Activated naive CD8-positive, alpha-beta T cell treated with anti-CD3 and anti-CD28 coated beads, Interleukin-2, amount 10 ng/mL, durations not matched to agents 7 days and 5 days (primary cell): ENCODE data around the gene PHPT1. TPM values are rescaled to one million over a fixed set of nuclear protein-coding genes. Genes with fewer than 3 reads are reported as not detected.

Experiments
- ATAC-seq: fragments of 150-1000 bp; cut with Tn5 transposase; one replicate; pipeline ENCODE4 v1.10.0; 2021; ENCODE audit warnings: low read depth, moderate library complexity
- POLR2A ChIA-PET: fragments of 350-600 bp; sonication (Branson Sonifier 250); formaldehyde crosslinking; loops from one replicate; lab custom pipeline; 2021; ENCODE audit warnings: antibody characterized with exemption; lab: Charles Lee
- DNase-seq: peaks from one replicate; pipeline ENCODE4 v3.0.0; 2021
- H3K27ac Mint-ChIP-seq: one replicate; pipeline ENCODE4 v1.8.0; 2022; ENCODE audit warnings: mild to moderate bottlenecking, mixed read lengths
- H3K27me3 Mint-ChIP-seq: one replicate; pipeline ENCODE4 v1.8.0; 2022; ENCODE audit warnings: mild to moderate bottlenecking, moderate library complexity, mixed read lengths
- H3K36me3 Mint-ChIP-seq: one replicate; pipeline ENCODE4 v1.8.0; 2021; ENCODE audit warnings: mild to moderate bottlenecking, mixed read lengths
- H3K4me1 Mint-ChIP-seq: one replicate; pipeline ENCODE4 v1.8.0; 2021; ENCODE audit warnings: mixed read lengths
- H3K4me3 Mint-ChIP-seq: one replicate; pipeline ENCODE4 v1.8.0; 2022; ENCODE audit warnings: mild to moderate bottlenecking, moderate library complexity, mixed read lengths
- H3K9me3 Mint-ChIP-seq: one replicate; pipeline ENCODE4 v1.8.0; 2021; ENCODE audit warnings: mixed read lengths
- total RNA-seq, 2 experiments: library from RNA; stranded (reverse); gene quantifications; one replicate each; pipeline ENCODE4 v1.2.3, GENCODE V29; 2021

The PHPT1 gene
- total RNA-seq, 2 experiments from 2014 or later = 80.5 to 89.0 TPM

GRCh38 chr9:136857581-136858412 lies 8.6 kb downstream of the PHPT1 start:
- no peaks in the 10 kb centered on the region for H3K27me3 Mint-ChIP-seq
- no peaks in the 10 kb centered on the region for H3K4me1 Mint-ChIP-seq
- no peak for ATAC-seq
- no peak overlapping the region for H3K27ac Mint-ChIP-seq
- H3K36me3 Mint-ChIP-seq = peaks cover 1% of the 10 kb centered on the region
- POLR2A ChIA-PET = no interaction called here
- no peaks in the 10 kb centered on the region for H3K9me3 Mint-ChIP-seq
- H3K4me3 Mint-ChIP-seq = no peak overlapping the region
- no peak for DNase-seq

GRCh38 chr9:136858452-136858843 lies 9.2 kb downstream of the PHPT1 start:
- H3K9me3 Mint-ChIP-seq = no peaks in the 10 kb centered on the region
- no peak for DNase-seq
- POLR2A ChIA-PET = no interaction called here
- no peaks in the 10 kb centered on the region for H3K4me1 Mint-ChIP-seq
- H3K27ac Mint-ChIP-seq = no peak overlapping the region
- no peaks in the 10 kb centered on the region for H3K27me3 Mint-ChIP-seq
- ATAC-seq = no peak
- H3K4me3 Mint-ChIP-seq = no peak overlapping the region
- peaks cover 3% of the 10 kb centered on the region for H3K36me3 Mint-ChIP-seq

GRCh38 chr9:136858844-136859757 lies 9.9 kb downstream of the PHPT1 start:
- Mint-ChIP-seq H3K4me1 (peaks cover 4% of the 10 kb centered on the region), H3K27me3 (no peaks in the 10 kb centered on the region), H3K27ac (no peak overlapping the region), H3K9me3 (no peaks in the 10 kb centered on the region), H3K36me3 (peaks cover 3% of the 10 kb centered on the region), H3K4me3 (no peak overlapping the region)
- POLR2A ChIA-PET = no interaction called here
- no peak for DNase-seq
- no peak for ATAC-seq

GRCh38 chr9:136860529-136860928 lies 11.3 kb downstream of the PHPT1 start:
- POLR2A ChIA-PET = interaction anchor here (1.0 to 1.4 kb wide), 4 partner anchors 18 to 22 kb away, joined by 3 to 5 read pairs (median 3); partner anchors contain the start of gene AJM1
- Mint-ChIP-seq H3K36me3 (peaks cover 3% of the 10 kb centered on the region), H3K4me3 (no peak overlapping the region), H3K27me3 (no peaks in the 10 kb centered on the region), H3K9me3 (no peaks in the 10 kb centered on the region), H3K4me1 (peaks cover 12% of the 10 kb centered on the region), H3K27ac (no peak overlapping the region)
- DNase-seq = no peak
- ATAC-seq = no peak

DNA sequence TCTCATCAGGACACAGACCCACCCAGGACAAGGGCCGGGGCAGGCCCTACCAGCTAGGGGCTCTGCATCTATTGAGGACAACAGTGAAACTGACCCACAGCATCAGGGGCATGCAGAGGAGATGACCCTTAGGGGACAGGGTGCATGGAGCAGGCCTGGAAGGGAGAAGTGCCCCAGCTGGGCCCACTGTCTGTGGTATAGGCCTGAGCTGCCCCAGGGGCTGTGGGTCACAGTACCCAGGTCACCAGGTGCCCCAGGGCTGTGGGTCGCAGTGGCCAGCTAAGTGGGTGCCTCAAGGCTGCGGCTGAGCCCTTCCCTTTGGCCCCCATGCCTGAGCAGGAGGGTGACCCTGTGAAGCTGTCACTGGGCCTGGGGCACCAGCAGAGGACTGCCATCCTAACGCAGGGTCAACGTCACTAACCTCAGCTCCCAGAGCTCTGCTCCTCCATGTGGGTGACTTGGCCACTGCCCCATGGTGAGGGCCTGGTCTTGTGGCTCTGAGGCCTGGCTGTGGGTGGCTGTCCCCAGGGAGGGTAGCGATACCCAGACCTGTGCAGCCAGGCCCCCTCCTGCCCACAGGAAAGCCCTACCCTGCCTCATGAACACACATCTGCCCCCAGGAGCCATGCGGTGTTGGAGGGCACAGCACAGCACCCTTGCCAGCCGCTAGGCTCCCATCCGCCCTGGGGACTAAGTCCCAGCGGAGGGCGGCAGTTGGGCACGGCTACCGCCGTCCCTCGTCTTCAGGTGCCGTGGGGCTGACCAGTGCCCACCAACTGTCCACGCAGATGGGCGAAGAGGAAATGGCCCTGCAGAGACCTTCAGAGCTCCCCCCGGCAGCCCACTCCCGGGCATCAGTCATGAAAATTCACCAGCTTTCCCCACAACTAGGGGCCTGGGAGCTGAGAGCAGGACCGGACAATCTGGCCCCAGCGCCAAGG lies 12.0 kb downstream of the PHPT1 start:
- no peak for DNase-seq
- no peak overlapping the region for H3K27ac Mint-ChIP-seq

DNA sequence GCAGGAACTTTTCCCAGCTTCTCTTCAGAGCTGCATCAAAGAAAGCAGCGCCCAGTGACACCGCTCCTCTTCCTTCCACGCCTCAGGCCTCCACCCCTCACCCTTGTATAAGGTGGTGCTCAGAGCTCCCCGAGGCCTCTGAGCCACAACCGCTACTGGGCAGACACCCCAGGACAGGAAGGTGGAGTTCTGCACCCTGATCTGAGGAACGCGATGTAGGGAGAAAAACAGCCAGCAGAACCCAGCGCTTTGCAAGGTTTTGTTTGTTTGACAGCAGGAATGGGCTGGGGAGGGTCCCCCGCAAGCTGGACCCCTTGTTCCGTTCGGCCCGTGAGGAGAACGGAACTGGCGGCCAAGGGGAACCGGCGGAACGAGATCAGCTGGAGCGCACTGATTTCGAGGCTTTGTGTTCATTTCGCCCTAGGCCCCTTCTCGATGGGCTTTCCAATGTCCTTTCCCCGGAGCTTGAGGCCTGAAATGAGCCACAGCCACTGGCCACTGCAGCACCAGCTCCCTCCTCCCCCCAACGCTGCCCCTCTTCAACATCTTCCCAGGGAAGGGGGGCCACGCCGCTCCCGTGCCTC lies 12.8 kb downstream of the PHPT1 start:
- Mint-ChIP-seq H3K27me3 (no peaks in the 10 kb centered on the region), H3K36me3 (peaks cover 3% of the 10 kb centered on the region), H3K4me1 (peaks cover 12% of the 10 kb centered on the region), H3K9me3 (no peaks in the 10 kb centered on the region), H3K27ac (no peak overlapping the region), H3K4me3 (no peak overlapping the region)
- no peak for DNase-seq
- no peak for ATAC-seq
- POLR2A ChIA-PET = interaction anchor here (1.0 to 1.4 kb wide), 2 partner anchors 10 to 21 kb away, joined by 3 to 5 read pairs; partner anchors contain the start of gene MAMDC4

More for the DNA sequence above, 12.0 kb downstream of the PHPT1 start:
- H3K36me3 Mint-ChIP-seq = peaks cover 3% of the 10 kb centered on the region
- no peaks in the 10 kb centered on the region for H3K9me3 Mint-ChIP-seq
- H3K4me1 Mint-ChIP-seq = peaks cover 12% of the 10 kb centered on the region
- ATAC-seq = no peak
- no peaks in the 10 kb centered on the region for H3K27me3 Mint-ChIP-seq
- POLR2A ChIA-PET = interaction anchor here (1.0 to 1.4 kb wide), 5 partner anchors 9 to 21 kb away, joined by 3 to 5 read pairs (median 3); partner anchors contain the start of genes AJM1 and MAMDC4
- H3K4me3 Mint-ChIP-seq = no peak overlapping the region

GRCh38 chr9:136862849-136863622 lies 13.8 kb downstream of the PHPT1 start:
- peaks cover 3% of the 10 kb centered on the region for H3K36me3 Mint-ChIP-seq
- POLR2A ChIA-PET = interaction anchor here (0.6 to 0.7 kb wide), 2 partner anchors 23 to 55 kb away, joined by 3 to 4 read pairs; partner anchors contain the start of genes RABL6 and TRAF2
- no peak for DNase-seq
- no peaks in the 10 kb centered on the region for H3K27me3 Mint-ChIP-seq
- no peak overlapping the region for H3K4me3 Mint-ChIP-seq
- H3K4me1 Mint-ChIP-seq = peaks cover 14% of the 10 kb centered on the region
- no peak for ATAC-seq
- no peak overlapping the region for H3K27ac Mint-ChIP-seq
- H3K9me3 Mint-ChIP-seq = no peaks in the 10 kb centered on the region

- ATAC-seq = no peak
- no peaks in the 10 kb centered on the region for H3K9me3 Mint-ChIP-seq
- no peak for DNase-seq
- H3K4me3 Mint-ChIP-seq = no peak overlapping the region
- H3K4me1 Mint-ChIP-seq = peaks cover 14% of the 10 kb centered on the region
- H3K36me3 Mint-ChIP-seq = peaks cover 7% of the 10 kb centered on the region
- peak overlapping the region; percentile 49 for H3K27ac Mint-ChIP-seq
- H3K27me3 Mint-ChIP-seq = no peaks in the 10 kb centered on the region
- POLR2A ChIA-PET = interaction anchor here (0.6 to 1.3 kb wide), 5 partner anchors 9 to 377 kb away, joined by 3 to 5 read pairs (median 4); partner anchors contain the start of genes RABL6, TRAF2 and TUBB4B
Measured at GRCh38 chr9:136863623-136864273, 14.5 kb downstream of the PHPT1 start.

- H3K4me3 Mint-ChIP-seq = peak overlapping the region; percentile 90
- no peak for ATAC-seq
- POLR2A ChIA-PET = interaction anchor here (0.6 to 1.2 kb wide), 3 partner anchors 14 to 22 kb away, joined by 3 to 4 read pairs (median 4); partner anchors contain the start of gene TRAF2
- no peak for DNase-seq
- peaks cover 7% of the 10 kb centered on the region for H3K36me3 Mint-ChIP-seq
- H3K9me3 Mint-ChIP-seq = no peaks in the 10 kb centered on the region
- peaks cover 14% of the 10 kb centered on the region for H3K4me1 Mint-ChIP-seq
- peak overlapping the region; percentile 85 for H3K27ac Mint-ChIP-seq
- H3K27me3 Mint-ChIP-seq = no peaks in the 10 kb centered on the region
Measured at GRCh38 chr9:136865041-136865767, 16.0 kb downstream of the PHPT1 start.

DNA sequence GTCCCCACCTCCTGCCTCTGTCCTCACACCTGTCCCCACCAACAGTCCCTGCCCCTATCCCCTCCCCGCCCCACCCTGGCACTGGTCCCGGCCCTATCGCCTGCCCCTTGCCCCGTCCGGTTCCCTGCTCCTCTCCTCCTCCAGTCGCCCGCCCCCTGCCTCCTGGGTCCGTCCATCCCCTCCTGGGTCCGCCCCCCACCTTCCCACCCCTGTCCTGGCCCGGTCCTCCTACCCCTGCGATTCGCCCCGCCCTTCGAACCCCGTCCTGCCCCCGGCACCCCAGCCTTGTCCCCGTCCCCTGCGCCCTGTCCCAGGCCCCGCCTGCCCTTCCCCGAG lies 16.5 kb downstream of the PHPT1 start:
- POLR2A ChIA-PET = interaction anchor here (0.7 to 1.5 kb wide), 6 partner anchors 13 to 112 kb away, joined by 3 to 9 read pairs (median 4); partner anchors contain the start of genes AJM1 and TRAF2
- peak; percentile 12 for ATAC-seq
- Mint-ChIP-seq H3K36me3 (peaks cover 7% of the 10 kb centered on the region), H3K4me3 (peak overlapping the region; percentile 90), H3K27ac (peak overlapping the region; percentile 85), H3K27me3 (no peaks in the 10 kb centered on the region), H3K4me1 (peaks cover 14% of the 10 kb centered on the region), H3K9me3 (no peaks in the 10 kb centered on the region)
- DNase-seq = no peak
